Stomach (tissue), 4 donors: ENCODE measurements around the gene POU3F2.

Experiments used
- CTCF ChIP-seq, 7 experiments: fragments of 450-650 bp in 4 of 7; fragments of 200-600 bp in 3 of 7; sonication (generic) in 3 of 7; IDR thresholded peaks; one replicate each; pipeline ENCODE4 v1.5.1; 2016 to 2019; ENCODE audit warnings: antibody characterized with exemption in 7 of 7, control low read depth in 2 of 7, mild to moderate bottlenecking in 1 of 7
- EP300 ChIP-seq: sonication (generic); formaldehyde crosslinking; IDR thresholded peaks from one replicate; pipeline ENCODE4 v1.6.1; 2017; ENCODE audit warnings: antibody characterized with exemption
- POLR2A ChIP-seq, 4 donors: fragments of 450-650 bp; IDR thresholded peaks; one replicate each; pipeline ENCODE4 v1.6.1; 2016; ENCODE audit warnings: antibody characterized with exemption in 4 of 4, control low read depth in 2 of 4, mild to moderate bottlenecking in 1 of 4, moderate library complexity in 1 of 4
- POLR2AphosphoS5 ChIP-seq, 3 donors: sonication (generic); formaldehyde crosslinking; IDR thresholded peaks; one replicate each; pipeline ENCODE4 v1.6.1; 2016; ENCODE audit warnings: antibody characterized with exemption in 3 of 3

DNA sequence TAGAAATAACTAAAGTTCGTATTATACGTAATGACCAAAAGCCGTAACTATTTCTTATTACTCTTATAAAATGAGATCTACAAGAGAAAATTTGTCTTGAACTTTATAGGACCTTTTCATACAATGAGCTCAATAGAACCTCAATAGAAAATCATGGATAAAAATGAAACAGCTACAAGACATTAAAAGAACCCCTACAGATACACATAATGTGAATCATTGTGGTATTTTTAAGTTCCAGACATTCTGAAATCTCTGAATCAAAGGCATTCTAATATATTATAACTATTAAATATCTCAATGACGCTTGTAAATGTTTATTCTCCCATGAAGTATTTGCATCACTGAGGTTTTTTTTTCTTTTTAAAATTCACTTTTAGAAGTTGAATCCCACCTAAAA is 22.2 kb upstream of the POU3F2 start:
- no peak for TF ChIP-seq CTCF (IDR thresholded peaks at IDR 0.05)
- no peak for TF ChIP-seq POLR2A (IDR thresholded peaks at IDR 0.05)
- no peak for TF ChIP-seq POLR2AphosphoS5 (IDR thresholded peaks at IDR 0.05)
- no peak for TF ChIP-seq EP300
